Activated T-cell treated with anti-CD3 and anti-CD28 coated beads for 1 hour (primary cell): Measurements from ENCODE around the gene NMNAT2.

Experiments
- DNase-seq: peaks from one replicate; pipeline ENCODE4 v3.0.0-alpha.2; 2020; ENCODE audit warnings: low read depth

The NMNAT2 gene

DNA sequence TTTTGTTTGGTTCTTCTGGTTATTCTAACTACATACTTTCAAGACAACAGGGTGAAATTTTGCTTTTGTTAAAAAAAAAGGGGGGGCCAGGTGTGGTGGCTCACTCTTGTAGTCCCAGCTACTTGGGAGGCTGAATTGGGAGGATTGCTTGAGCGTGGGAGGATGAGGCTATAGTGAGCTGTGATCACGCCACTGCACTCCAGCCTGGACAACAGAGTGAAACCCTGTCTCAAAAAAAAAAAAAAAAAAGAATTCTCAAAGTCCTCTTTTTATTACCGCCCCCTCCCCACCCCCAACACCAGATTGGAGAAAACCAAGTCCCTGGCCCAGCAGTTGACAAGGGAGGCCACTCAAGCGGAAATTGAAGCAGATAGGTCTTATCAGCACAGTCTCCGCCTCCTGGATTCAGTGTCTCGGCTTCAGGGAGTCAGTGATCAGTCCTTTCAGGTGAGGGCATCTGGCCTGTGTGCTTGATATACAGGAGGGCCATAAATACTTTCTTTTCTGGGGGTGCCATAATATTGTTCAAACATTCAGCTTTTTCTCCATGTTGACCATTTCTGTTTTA is 181.9 kb downstream of the NMNAT2 start:
- no peak for DNase-seq

DNA sequence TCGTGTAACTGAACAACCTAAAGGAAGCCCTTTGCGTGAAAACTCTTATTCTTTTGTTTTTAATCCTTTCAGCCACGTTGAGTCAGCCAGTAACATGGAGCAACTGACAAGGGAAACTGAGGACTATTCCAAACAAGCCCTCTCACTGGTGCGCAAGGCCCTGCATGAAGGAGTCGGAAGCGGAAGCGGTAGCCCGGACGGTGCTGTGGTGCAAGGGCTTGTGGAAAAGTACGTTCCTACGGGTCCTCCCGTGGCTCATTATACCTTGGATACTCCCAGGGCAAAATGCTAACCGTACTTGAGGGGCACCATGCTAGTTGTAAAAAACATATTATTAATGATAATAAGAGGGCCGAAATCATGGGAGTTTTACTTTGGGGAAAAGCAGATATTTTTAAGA is 182.7 kb downstream of the NMNAT2 start:
- no peak for DNase-seq

DNA sequence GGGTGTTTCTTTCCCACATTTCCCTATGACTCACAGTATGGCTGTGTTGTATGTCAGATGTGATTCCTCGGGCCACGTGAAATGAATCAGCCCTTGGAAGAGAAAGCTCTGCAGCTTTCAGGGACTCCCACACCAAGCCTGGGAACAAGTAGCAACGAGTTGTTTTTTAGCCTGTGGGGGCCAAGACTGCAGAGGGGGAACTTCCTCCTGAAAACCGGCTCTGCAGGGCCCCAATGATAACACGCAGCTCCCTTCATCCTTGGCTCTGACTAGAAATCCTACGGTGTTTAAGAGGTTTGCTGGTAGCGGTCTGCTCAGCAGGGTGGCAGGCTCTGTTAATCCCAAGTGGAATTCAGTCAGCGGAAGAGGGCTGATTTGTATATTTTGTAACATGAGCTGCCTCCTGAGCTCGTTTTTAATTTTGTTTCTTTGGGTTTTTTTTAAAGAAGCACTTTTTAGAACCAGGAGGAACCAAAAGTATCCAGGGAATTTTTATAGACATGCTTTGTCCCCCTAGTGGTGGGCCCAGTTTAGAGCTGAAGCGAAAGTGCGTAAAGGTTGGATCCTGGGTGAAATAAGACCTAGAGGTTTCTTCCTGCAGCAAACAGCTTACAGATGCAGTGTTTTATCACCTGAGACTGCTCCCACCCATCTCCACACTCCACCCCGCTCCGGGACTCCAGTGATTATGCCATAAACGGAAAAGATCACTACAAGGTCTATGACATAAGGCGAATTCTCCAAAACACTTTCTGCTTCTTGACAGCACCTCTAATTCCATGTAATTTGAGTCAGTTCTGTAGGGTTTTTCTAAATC is 183.3 kb downstream of the NMNAT2 start:
- no peak for DNase-seq

DNA sequence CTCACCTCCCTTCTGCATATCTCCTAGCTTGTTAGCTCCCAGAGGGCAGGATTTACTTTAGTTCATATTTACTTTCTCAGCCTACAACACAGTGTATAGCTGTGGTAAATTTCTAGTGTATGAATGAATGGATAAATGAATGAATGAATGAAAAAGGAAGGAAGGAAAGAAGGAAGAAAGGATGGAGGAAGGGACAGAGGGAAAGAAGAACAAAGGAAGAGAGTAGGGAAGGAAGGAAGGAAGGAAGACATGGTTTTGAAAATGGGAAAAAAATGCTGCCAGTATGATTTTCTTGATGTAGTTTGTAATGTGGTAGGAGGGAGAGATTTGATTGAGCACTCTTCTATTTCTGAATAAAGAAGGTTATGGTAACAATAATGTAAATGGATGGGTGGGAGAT is 185.1 kb downstream of the NMNAT2 start:
- no peak for DNase-seq

DNA sequence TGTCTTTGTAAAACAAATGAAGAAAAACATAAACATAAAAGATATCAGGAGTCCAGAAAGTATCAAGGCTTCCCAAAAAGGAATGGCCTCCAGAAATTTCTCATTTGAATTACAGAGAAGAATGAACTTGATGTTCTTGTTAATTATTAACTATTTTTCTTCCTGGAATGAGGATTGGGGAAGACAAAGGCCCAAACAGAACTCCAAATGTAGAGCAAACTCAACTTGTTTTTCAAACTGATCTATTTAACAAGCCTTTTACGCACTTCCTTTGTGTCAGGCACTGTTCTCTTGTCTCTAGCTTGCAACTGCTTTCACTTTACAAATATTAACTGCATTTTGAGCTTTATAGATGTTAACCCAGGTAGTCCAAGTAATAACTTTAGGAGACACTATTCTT is 186.6 kb downstream of the NMNAT2 start:
- no peak for DNase-seq

DNA sequence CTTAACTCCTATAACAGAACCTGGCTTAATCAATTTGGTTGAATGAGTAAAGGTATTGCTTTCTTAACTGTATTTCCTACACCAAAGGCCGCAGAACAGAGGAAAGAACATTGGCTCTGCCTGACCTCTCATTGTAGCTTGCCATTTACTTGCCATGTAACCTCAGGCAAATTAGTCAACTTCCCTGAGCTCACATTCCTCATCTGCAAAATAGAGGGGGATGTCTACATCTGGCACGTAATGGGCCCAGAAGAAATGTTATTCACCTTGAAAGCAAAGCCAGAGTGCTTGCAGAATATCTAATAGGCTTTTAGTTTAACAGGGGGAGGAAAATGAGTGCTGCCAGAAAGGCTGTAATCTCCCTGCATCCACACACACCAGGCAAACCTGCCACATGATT is 187.8 kb downstream of the NMNAT2 start:
- no peak for DNase-seq

DNA sequence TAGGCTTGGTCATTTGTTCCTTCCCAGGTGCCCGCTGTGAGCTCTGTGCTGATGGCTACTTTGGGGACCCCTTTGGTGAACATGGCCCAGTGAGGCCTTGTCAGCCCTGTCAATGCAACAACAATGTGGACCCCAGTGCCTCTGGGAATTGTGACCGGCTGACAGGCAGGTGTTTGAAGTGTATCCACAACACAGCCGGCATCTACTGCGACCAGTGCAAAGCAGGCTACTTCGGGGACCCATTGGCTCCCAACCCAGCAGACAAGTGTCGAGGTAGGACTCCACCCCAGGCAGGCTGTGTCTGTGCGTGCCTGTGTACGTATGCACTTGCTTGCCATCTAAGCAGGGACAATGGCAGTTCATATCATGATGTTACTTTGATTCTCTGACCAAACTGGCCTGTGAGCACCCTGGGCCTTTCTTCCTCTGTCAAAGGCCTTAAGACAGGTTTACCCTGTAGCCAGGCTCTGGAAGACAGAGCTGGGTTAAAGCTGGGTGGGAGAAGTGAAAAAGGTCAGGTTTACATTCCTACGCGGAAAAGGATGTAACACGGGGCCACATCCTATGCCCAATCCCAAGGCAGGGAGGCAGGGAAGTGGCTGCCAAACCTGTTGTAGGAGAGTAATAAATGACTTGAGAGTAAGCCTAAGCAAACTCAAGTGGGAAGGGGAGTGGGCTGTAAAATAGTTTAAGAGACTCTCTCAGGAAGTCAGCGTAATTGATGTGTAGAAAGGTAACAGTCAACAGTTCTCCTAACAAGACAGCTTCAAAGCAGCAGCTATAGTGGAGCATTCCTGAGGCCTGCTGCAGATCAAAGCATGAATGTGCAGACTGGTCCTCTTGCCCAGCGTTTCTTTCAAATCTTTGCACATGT is 189.6 kb downstream of the NMNAT2 start:
- DNase-seq = no peak

DNA sequence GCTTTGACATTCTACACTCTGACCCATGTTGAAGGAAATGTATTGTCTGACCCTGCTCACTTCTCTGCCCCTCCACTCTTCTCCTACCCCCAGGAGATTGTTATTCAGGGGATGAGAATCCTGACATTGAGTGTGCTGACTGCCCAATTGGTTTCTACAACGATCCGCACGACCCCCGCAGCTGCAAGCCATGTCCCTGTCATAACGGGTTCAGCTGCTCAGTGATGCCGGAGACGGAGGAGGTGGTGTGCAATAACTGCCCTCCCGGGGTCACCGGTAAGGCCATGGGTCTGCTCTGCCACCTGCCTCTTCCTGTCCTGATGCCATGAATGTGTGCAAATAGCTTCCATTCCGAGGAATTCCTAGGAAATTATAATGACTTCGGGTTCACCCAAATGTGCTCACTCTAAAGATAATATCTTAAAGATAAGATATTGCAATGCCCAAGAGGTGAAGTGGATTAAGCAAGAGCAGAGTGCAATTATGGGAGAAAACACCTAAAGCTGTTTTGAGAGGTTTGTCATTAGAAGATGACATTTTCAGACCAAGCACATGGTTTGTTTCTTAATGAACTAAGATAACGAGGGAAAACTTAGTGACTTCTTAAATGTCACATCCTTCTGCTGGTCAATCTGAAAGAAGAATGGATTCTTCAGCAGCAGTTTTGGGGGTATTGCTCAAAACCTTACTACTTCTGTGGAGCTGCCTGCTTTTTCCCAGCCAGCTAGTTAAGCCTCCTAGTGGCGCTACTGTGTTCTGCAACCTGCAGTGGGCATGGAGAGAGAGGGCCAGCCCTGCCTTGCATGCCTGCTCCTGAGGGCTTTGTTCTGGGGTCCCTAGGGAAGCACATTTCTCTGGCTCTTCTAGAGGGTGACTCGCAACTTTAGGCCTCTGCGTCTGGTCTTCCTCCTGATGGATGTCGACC is 190.5 kb downstream of the NMNAT2 start:
- no peak for DNase-seq

DNA sequence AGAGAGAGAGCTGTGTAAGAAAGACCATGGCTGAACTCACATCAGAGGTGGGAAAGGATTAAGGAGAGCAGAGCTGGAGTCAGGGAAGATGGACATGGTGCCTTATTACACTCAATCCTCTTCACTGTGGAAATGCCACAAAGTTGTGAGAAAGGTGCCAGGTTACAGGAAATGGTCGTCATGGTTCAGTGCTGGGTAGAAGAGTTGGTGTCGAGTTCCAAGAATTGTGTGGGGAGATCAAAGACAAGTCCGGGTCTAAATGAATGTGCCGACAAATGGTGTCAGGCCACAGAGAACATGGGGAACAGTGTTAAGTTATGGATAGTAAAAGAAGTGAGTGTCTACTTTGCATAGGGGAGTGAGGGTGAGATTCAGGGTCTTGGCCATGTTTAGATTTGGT is 191.2 kb downstream of the NMNAT2 start:
- no peak for DNase-seq

DNA sequence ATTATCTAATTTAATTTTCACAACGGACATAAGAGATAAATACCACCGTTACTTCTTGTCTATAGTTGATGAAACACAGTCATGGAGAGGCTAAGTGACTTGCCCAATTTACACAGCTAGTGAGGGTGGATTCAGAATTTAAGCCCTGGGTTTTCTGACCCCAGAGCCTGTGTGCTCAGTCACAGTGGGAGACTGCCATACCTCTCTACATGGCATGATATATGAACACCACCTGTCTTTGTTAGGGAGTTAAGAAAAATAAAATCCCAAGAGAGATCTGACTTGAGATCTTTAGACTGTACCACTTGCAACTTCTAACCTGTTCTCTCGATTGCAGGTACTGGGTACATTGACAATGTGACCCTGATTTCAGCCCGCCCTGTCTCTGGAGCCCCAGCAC is 191.8 kb downstream of the NMNAT2 start:
- no peak for DNase-seq

DNA sequence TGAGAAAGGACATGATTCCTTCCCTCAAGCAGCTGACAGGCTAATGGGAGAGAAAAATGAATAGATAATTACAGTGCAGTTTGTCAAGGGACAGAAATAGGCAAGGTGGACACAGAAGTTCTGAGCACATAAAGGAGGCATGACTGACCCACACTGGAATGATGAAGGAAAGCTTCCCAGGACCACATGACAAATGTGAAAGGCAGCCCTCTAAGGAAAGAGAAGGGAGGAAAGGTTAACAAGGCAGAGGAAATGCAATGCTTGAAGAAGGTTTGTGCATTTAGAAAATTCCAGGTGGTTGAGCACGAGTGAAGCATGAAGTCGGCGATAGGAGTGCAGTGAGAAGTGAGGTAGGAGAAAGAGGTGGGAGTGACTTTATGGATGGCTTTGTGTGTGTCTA is 194.7 kb downstream of the NMNAT2 start:
- DNase-seq = no peak

DNA sequence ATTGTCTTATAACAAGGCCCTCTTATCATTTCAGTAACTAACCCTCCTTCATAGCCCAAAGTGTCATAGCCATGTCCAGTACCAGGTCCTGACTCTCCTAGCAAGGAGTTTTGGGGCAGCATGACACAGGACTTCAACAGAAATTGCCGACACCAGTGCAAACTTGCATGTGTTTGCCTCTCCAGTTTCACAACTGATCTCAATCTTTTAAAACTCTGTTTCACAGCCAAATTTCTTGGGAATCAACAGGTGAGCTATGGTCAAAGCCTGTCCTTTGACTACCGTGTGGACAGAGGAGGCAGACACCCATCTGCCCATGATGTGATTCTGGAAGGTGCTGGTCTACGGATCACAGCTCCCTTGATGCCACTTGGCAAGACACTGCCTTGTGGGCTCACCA is 195.3 kb downstream of the NMNAT2 start:
- DNase-seq = no peak

DNA sequence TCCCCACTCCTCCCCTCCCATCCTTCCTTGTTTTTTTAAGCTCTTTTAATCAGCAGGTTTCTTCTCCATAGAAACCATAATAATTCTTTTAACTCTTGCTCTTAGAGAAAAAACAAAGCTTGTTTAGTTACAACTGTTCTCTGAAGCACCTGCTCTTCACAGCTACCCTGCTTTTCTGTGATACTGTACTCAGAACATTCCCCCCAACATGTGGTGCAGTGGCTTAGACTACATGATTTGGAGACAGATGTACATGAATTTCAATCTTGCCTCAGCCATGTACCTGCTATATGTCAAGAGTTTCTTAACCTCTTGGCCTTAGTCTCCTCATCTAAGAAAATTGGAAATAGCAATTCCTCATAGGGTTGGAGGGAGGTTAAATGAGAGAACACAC is 198.6 kb downstream of the NMNAT2 start:
- DNase-seq = no peak

DNA sequence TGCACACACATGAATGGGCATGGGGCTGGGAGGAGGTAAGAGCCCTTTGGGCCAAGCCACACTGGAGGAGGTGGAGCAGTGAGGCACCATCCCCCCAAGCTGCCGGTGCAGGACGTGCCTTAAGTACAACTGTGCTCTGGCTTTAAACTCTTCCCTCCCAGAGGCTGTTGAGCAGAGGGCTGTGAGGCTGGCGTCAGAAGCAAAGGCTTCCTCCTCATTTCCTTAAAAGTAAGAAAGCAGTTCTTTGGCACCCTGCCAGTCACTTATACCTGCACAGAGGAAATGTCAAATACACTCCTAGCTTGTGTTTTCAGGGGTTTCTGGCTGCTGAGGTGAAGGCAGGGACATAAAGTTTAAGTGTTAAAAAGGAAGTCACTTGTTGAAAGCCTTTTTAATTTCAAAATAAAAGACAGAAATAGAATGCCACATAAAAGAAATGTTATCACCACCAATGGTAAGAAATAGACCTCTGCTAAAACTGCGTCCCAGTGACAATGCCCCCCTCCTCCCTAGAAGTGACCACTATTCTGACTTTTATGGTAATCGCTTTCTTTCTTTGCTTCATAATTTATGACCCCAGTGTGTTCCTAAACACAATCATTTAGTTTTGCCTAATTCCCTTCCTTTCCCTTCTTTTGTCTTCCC is 199.1 kb downstream of the NMNAT2 start:
- DNase-seq = peak; percentile 35

DNA sequence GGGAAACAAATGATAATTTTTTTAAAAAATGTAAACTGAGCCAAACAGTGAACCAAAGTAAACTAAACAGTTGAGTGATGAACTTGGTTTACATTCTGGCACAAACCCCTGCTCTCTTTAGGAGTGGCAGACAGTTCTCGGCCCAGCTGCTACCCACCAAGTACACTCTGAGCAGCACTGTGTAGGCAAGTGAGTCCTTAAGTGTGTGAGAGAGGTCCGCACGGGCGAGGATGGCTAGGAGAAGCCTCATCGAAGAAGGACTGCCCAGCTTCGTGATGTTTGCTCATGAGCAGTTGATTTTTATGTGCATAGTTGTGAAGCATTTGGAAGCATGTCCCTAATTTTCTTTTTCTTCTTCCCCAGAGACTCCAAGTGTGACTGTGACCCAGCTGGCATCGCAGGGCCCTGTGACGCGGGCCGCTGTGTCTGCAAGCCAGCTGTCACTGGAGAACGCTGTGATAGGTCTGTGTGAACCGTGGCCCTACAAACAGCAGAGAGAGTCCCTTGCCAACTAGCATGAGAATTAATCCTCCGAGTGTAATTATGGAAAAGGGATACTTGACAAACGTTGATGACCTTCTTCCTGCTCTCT is 200.1 kb downstream of the NMNAT2 start:
- no peak for DNase-seq

DNA sequence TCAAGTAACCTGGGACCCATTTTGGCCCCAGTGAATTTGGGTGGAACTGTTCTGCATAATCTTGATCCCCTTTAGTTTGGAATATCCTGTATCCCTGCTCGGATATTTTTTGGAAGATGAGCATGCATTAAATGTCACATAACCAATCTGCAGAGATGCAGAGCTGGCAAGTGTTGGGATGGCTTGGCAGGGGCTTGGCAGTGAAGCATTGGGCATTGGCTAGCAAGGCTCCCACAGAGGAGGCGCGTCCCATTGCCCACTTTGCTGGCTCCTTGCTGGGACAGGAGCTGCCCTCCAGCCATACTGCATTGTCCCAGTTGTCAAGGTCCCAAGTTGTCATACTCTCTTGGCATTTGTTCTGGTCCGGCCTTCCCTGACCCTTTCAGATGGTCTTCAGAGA is 202.2 kb downstream of the NMNAT2 start:
- no peak for DNase-seq

DNA sequence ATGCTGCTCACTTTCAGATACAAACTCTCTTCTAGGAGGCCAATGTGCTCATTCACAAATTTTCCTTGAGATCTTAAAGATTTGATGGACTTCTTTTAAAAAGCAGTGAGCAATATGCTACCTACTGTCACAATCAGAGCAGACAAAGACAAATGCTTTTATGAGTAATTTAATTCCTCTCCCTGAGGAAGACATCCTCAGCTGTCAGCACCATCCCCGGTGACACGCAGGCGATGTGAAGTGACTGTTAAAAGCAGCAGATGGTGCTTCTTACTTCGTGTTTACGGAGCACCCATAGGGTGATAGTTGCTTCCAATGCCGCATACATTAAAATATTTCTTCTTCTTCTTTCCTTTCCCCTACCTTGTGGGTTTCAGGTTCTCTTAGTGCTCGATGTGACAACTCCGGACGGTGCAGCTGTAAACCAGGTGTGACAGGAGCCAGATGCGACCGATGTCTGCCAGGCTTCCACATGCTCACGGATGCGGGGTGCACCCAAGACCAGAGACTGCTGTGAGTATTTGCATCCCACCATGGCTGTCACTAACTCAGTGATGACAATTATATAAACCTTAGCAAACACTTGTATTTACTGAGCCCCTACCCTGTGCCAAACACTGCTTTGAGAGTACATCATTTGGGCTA is 203.0 kb downstream of the NMNAT2 start:
- DNase-seq = no peak

DNA sequence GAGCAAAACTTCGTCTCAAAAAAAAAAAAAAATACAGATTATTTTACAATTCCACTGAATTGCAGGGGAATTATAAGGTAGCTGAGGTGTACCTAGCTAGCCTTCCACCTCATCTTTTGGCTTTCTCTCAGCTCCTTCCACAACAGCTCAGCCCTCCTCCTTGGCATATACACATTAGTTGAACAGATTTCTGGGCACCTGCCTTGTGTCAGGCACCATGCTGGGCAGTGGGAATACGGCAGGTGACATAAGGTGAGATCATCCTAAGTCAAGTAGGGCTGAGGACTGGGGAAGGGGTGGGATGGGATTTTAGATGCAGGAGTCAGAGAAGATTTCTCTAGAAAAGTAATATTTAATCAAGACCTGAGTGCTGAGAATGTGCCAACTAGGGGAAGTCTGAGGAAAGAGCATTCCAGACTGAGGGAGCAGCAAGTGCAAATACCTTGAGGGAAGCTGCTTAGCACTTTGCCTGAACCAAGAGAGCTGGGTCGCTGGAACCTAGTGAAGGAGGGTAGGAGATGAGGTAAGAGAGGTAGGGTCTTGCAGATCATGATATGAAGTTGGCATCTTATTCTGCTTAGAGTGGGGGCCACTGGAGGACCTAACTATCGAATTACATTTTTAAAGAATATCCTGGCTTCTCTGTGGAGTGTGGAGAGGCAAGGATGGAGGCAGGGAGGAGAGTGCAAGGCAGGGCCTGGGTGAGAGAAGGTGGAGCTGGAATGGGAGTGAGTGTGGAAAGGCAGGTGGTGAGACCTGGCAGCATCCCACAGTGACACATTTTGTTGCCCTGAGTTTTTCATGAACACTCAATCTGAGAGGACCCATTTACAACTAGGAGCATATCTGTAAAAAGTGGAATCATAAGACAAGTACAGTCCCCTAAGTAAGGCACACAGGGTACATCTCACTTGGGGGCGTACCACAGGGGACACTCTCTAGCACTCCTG is 203.9 kb downstream of the NMNAT2 start:
- no peak for DNase-seq

DNA sequence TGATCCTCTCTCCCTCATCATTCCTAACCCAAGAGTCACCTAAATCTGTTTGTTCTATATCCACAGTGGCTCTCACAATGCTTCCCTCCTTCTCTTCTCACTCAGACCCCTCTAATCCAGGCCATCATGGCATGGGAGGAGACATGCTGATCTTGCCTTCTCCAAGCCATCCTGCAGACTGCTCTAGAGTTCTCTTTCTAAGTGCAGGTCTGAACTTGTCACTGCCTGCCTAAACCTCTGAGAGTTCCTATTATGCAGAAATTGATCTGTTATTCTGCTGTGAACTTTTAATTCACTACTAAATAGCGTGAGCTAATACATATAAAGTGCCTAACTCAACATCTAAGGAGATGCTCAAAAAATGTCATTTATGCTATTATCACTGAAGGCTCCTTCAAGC is 205.3 kb downstream of the NMNAT2 start:
- DNase-seq = no peak
